Brain microvascular endothelial cell (primary cell): ENCODE measurements around the gene PSMD5.

Experiments used
- DNase-seq: peaks from one replicate; pipeline ENCODE4 v3.0.0-alpha.2; 2020
- H3K27ac ChIP-seq: fragments of 250-450 bp; sonication (Bioruptor Pico); 2 replicates; pipeline ENCODE4 v1.5.1; 2020; ENCODE audit warnings: mild to moderate bottlenecking, moderate library complexity
- H3K27me3 ChIP-seq: fragments of 250-450 bp; sonication (Bioruptor Pico); replicated peaks from 2 replicates; pipeline ENCODE4 v1.5.1; 2020; ENCODE audit warnings: mild to moderate bottlenecking
- H3K36me3 ChIP-seq: fragments of 250-450 bp; sonication (Bioruptor Pico); replicated peaks from 2 replicates; pipeline ENCODE4 v1.5.1; 2020; ENCODE audit warnings: mild to moderate bottlenecking
- H3K4me3 ChIP-seq: 2 replicates; pipeline ENCODE4 v1.5.1; 2011; ENCODE audit warnings: low read depth, mild to moderate bottlenecking, control low read depth, low read length, moderate library complexity
- CTCF ChIP-seq: IDR thresholded peaks from 2 replicates; pipeline ENCODE4 v1.5.1; 2011; ENCODE audit warnings: low read depth, mild to moderate bottlenecking, moderate library complexity, low read length, control low read depth, inconsistent platforms; ENCODE audit errors: missing control alignments
- in situ Hi-C: cut with HindIII; loops from 2 replicates; pipeline ENCODE4 v1.10.0; 2017; ENCODE audit warnings: low sequenced_read_pairs, low pct_ligation_motif_present

PSMD5 gene

GRCh38 chr9:120845255-120845654 lies 2.5 kb upstream of the PSMD5 start:
- no peak for DNase-seq
- no peaks in the 10 kb centered on the region for H3K27me3 ChIP-seq
- H3K4me3 ChIP-seq = no peak overlapping the region
- in situ Hi-C loops = no loop called here
- H3K27ac ChIP-seq = no peak overlapping the region
- H3K36me3 ChIP-seq = peaks cover 6% of the 10 kb centered on the region
- no peak for TF ChIP-seq CTCF

- Histone ChIP-seq H3K27me3 (no peaks in the 10 kb centered on the region), H3K4me3 (peak overlapping the region; percentile 96), H3K27ac (peak overlapping the region; percentile 75), H3K36me3 (peaks cover 6% of the 10 kb centered on the region)
- DNase-seq = no peak
- in situ Hi-C loops = no loop called here
- no peak for TF ChIP-seq CTCF
These were observed 615 bp downstream of the PSMD5 start for GRCh38 chr9:120841930-120842684.

GRCh38 chr9:120839146-120839545 lies 3.6 kb downstream of the PSMD5 start:
- H3K27me3 ChIP-seq = no peaks in the 10 kb centered on the region
- no peak overlapping the region for H3K27ac ChIP-seq
- no peak for TF ChIP-seq CTCF
- no peak for DNase-seq
- in situ Hi-C loops = no loop called here
- H3K36me3 ChIP-seq = peaks cover 15% of the 10 kb centered on the region
- no peak overlapping the region for H3K4me3 ChIP-seq

GRCh38 chr9:120837921-120838320 lies 4.8 kb downstream of the PSMD5 start:
- H3K4me3 ChIP-seq = no peak overlapping the region
- TF ChIP-seq CTCF = no peak
- peaks cover 18% of the 10 kb centered on the region for H3K36me3 ChIP-seq
- no peak for DNase-seq
- in situ Hi-C loops = no loop called here
- no peak overlapping the region for H3K27ac ChIP-seq
- H3K27me3 ChIP-seq = no peaks in the 10 kb centered on the region

GRCh38 chr9:120833325-120833724 lies 9.4 kb downstream of the PSMD5 start:
- in situ Hi-C loops = no loop called here
- no peak for TF ChIP-seq CTCF

GRCh38 chr9:120832807-120833206 lies 9.9 kb downstream of the PSMD5 start:
- Histone ChIP-seq H3K36me3 (peaks cover 47% of the 10 kb centered on the region), H3K27ac (no peak overlapping the region), H3K27me3 (no peaks in the 10 kb centered on the region), H3K4me3 (no peak overlapping the region)
- no peak for TF ChIP-seq CTCF
- DNase-seq = no peak
- in situ Hi-C loops = no loop called here

More at GRCh38 chr9:120833325-120833724, 9.4 kb downstream of the PSMD5 start:
- DNase-seq = no peak
- H3K27me3 ChIP-seq = no peaks in the 10 kb centered on the region
- no peak overlapping the region for H3K27ac ChIP-seq
- H3K36me3 ChIP-seq = peaks cover 47% of the 10 kb centered on the region
- no peak overlapping the region for H3K4me3 ChIP-seq
